HEK293 (cell line): ENCODE measurements around the gene PRSS48.
A peak's percentile ranks its signal among the peaks of the same experiment; 100 is the strongest.

ENCODE experiments used
- EGR2 ChIP-seq: fragments of 450-650 bp; formaldehyde crosslinking; IDR thresholded peaks from 2 replicates; pipeline ENCODE4 v1.5.1; 2016; ENCODE audit warnings: low read depth, missing biosample characterization, missing genetic modification characterization
- GFI1B ChIP-seq: fragments of 450-650 bp; formaldehyde crosslinking; IDR thresholded peaks from 2 replicates; pipeline ENCODE4 v1.5.1; 2016; ENCODE audit warnings: missing biosample characterization, missing genetic modification characterization
- GLIS2 ChIP-seq: fragments of 450-650 bp; formaldehyde crosslinking; IDR thresholded peaks from 2 replicates; pipeline ENCODE4 v1.5.1; 2016; ENCODE audit warnings: missing biosample characterization, missing genetic modification characterization
- HIC1 ChIP-seq: fragments of 450-650 bp; formaldehyde crosslinking; IDR thresholded peaks from 2 replicates; pipeline ENCODE4 v1.5.1; 2016; ENCODE audit warnings: missing biosample characterization, missing genetic modification characterization
- HOXA7 ChIP-seq: sonication (generic); formaldehyde crosslinking; IDR thresholded peaks from 2 replicates; pipeline ENCODE4 v1.8.1; 2022; ENCODE audit warnings: missing genetic modification reagents, borderline replicate concordance
- KLF8 ChIP-seq: fragments of 450-650 bp; formaldehyde crosslinking; IDR thresholded peaks from 2 replicates; pipeline ENCODE4 v1.5.1; 2016; ENCODE audit warnings: missing biosample characterization, missing genetic modification characterization
- MYNN ChIP-seq: fragments of 450-650 bp; formaldehyde crosslinking; IDR thresholded peaks from 2 replicates; pipeline ENCODE4 v1.5.1; 2016; ENCODE audit warnings: missing biosample characterization, missing genetic modification characterization, borderline replicate concordance
- SP2 ChIP-seq: fragments of 450-650 bp; formaldehyde crosslinking; IDR thresholded peaks from 2 replicates; pipeline ENCODE4 v1.5.1; 2016; ENCODE audit warnings: missing biosample characterization, missing genetic modification characterization
- SP3 ChIP-seq: fragments of 450-650 bp; formaldehyde crosslinking; IDR thresholded peaks from 2 replicates; pipeline ENCODE4 v1.5.1; 2016; ENCODE audit warnings: missing biosample characterization, missing genetic modification characterization
- TRIM28 ChIP-seq: IDR thresholded peaks from 2 replicates; pipeline ENCODE4 v1.6.1; 2011; ENCODE audit warnings: low read length, control low read depth, borderline replicate concordance
- TSHZ1 ChIP-seq: fragments of 450-650 bp; formaldehyde crosslinking; IDR thresholded peaks from 2 replicates; pipeline ENCODE4 v1.5.1; 2016; ENCODE audit warnings: missing biosample characterization, missing genetic modification characterization, borderline replicate concordance
- WT1 ChIP-seq: fragments of 450-650 bp; formaldehyde crosslinking; IDR thresholded peaks from 2 replicates; pipeline ENCODE4 v1.5.1; 2016; ENCODE audit warnings: missing biosample characterization, missing genetic modification characterization
- ZBTB10 ChIP-seq: fragments of 450-650 bp; formaldehyde crosslinking; IDR thresholded peaks from 2 replicates; pipeline ENCODE4 v1.5.1; 2016; ENCODE audit warnings: missing biosample characterization, missing genetic modification characterization
- ZBTB8A ChIP-seq: fragments of 450-650 bp; formaldehyde crosslinking; IDR thresholded peaks from 2 replicates; pipeline ENCODE4 v1.5.1; 2016; ENCODE audit warnings: missing biosample characterization, missing genetic modification characterization
- ZFHX2 ChIP-seq: fragments of 450-650 bp; formaldehyde crosslinking; conservative IDR thresholded peaks from 2 replicates; pipeline ENCODE4 v1.5.1; 2016; ENCODE audit warnings: missing biosample characterization, missing genetic modification characterization
- ZIC2 ChIP-seq: fragments of 450-650 bp; formaldehyde crosslinking; IDR thresholded peaks from 2 replicates; pipeline ENCODE4 v1.5.1; 2016; ENCODE audit warnings: missing biosample characterization, missing genetic modification characterization
- ZNF112 ChIP-seq: fragments of 450-650 bp; formaldehyde crosslinking; IDR thresholded peaks from 2 replicates; pipeline ENCODE4 v1.5.0; 2017; ENCODE audit warnings: missing biosample characterization, missing genetic modification characterization
- ZNF148 ChIP-seq: fragments of 450-650 bp; formaldehyde crosslinking; IDR thresholded peaks from 2 replicates; pipeline ENCODE4 v1.5.0; 2017; ENCODE audit warnings: missing biosample characterization, missing genetic modification characterization, borderline replicate concordance
- ZNF16 ChIP-seq: fragments of 450-650 bp; formaldehyde crosslinking; IDR thresholded peaks from 2 replicates; pipeline ENCODE4 v1.5.1; 2016; ENCODE audit warnings: low read depth, missing biosample characterization, missing genetic modification characterization
- ZNF184 ChIP-seq: fragments of 450-650 bp; IDR thresholded peaks from 2 replicates; pipeline ENCODE4 v1.5.1; 2018; ENCODE audit warnings: missing biosample characterization, mild to moderate bottlenecking, missing genetic modification characterization
- ZNF560 ChIP-seq: fragments of 450-650 bp; formaldehyde crosslinking; IDR thresholded peaks from 2 replicates; pipeline ENCODE4 v1.5.1; 2017; ENCODE audit warnings: missing biosample characterization, missing genetic modification characterization, borderline replicate concordance
- ZNF596 ChIP-seq: fragments of 450-650 bp; IDR thresholded peaks from 2 replicates; pipeline ENCODE4 v1.5.0; 2018; ENCODE audit warnings: missing biosample characterization, mild to moderate bottlenecking, missing genetic modification characterization, moderate library complexity
- ZNF624 ChIP-seq: fragments of 450-650 bp; formaldehyde crosslinking; IDR thresholded peaks from 2 replicates; pipeline ENCODE4 v1.5.1; 2017; ENCODE audit warnings: missing biosample characterization, missing genetic modification characterization
- ZNF639 ChIP-seq: fragments of 450-650 bp; formaldehyde crosslinking; IDR thresholded peaks from 2 replicates; pipeline ENCODE4 v1.5.1; 2016; ENCODE audit warnings: missing biosample characterization, missing genetic modification characterization
- ZNF692 ChIP-seq: fragments of 450-650 bp; formaldehyde crosslinking; IDR thresholded peaks from 2 replicates; pipeline ENCODE4 v1.5.1; 2016; ENCODE audit warnings: missing biosample characterization, missing genetic modification characterization
- ZSCAN16 ChIP-seq: fragments of 450-650 bp; formaldehyde crosslinking; IDR thresholded peaks from 2 replicates; pipeline ENCODE4 v1.5.1; 2016; ENCODE audit warnings: missing biosample characterization, missing genetic modification characterization

PRSS48 gene

GRCh38 chr4:151325111-151325948 lies 48.4 kb downstream of the PRSS48 start, which contains the start of gene SH3D19 (continued):
- TF ChIP-seq TSHZ1 (tag by site-specific recombination): no peak
- no peak for TF ChIP-seq HIC1 (tag by site-specific recombination)
- no peak for TF ChIP-seq ZNF184 (tag by site-specific recombination)
- TF ChIP-seq GLIS2 (tag by site-specific recombination): peak; percentile 70
- no peak for TF ChIP-seq ZIC2 (tag by site-specific recombination)
- no peak for TF ChIP-seq ZBTB10 (tag by site-specific recombination)
- TF ChIP-seq ZNF624 (tag by site-specific recombination): no peak
- TF ChIP-seq ZBTB8A (tag by site-specific recombination): peak; percentile 74
- TF ChIP-seq ZNF560: no peak
- no peak for TF ChIP-seq TRIM28
- peak; percentile 95 for TF ChIP-seq SP2 (tag by site-specific recombination)
- no peak for TF ChIP-seq ZNF596 (tag by site-specific recombination)
- TF ChIP-seq WT1: peak; percentile 36; the same call in 1 of the 2 replicates
- TF ChIP-seq SP3 (tag by site-specific recombination): peak; percentile 88
- no peak for TF ChIP-seq HOXA7
- peak; percentile 26; the same call in 1 of the 2 replicates for TF ChIP-seq ZNF692 (tag by site-specific recombination)
- TF ChIP-seq ZFHX2: peak; percentile 92
- peak; percentile 83 for TF ChIP-seq EGR2 (tag by site-specific recombination)
- TF ChIP-seq ZNF148: no peak
- TF ChIP-seq ZNF639 (tag by site-specific recombination): no peak
- no peak for TF ChIP-seq GFI1B (tag by site-specific recombination)
- no peak for TF ChIP-seq ZNF16 (tag by site-specific recombination)
- no peak for TF ChIP-seq ZNF112
- TF ChIP-seq MYNN: no peak
- TF ChIP-seq ZSCAN16 (tag by site-specific recombination): no peak
- peak; percentile 77 for TF ChIP-seq KLF8 (tag by site-specific recombination)
